ENCODE results near the gene HLA-DMA. TPM values are rescaled to one million over a fixed set of nuclear protein-coding genes. Genes with fewer than 3 reads are reported as not detected.
A peak's percentile ranks its signal among the peaks of the same experiment; 100 is the strongest.

HLA-DMA gene
- total and polyA plus RNA-seq, 2 of the 8 experiments (the other 6 are each of a cell fraction or from before 2014, with no cell fraction given), result 13.3 to 23.1 TPM

GRCh38 chr6:32976334-32977069 is 23.6 kb upstream of the HLA-DMA start:
- Histone ChIP-seq H2AK5ac (ENCODE audit: low read depth, low read length) (no peak overlapping the region), H4K5ac (ENCODE audit: insufficient read length, low read depth, low read length) (no peak overlapping the region), H3K79me1 (ENCODE audit: low read depth, low read length) (peaks cover 11% of the 10 kb centered on the region), H3K56ac (replicated peaks; ENCODE audit: insufficient read length, low read depth, low read length) (no peak overlapping the region), H3K27ac (ENCODE audit: low read depth, low read length) (no peak overlapping the region), H3K9me3 (ENCODE audit: insufficient read depth in 2 of 2, low read depth in 1 of 2, low read length in 1 of 2) (no peaks in the 10 kb centered on the region; a peak in 2 of 4 replicates), H3K4me1 (replicated peaks in 1 of 4; ENCODE audit: control insufficient read depth in 3 of 4, insufficient read depth in 4 of 4, low read length in 3 of 4) (peaks cover 0 to 11% (median 6%) of the 10 kb centered on the region in 4 experiments; a peak in 5 of 7 replicates), H4K91ac (replicated peaks; ENCODE audit: insufficient read length, low read length) (no peak overlapping the region), H2BK120ac (replicated peaks; ENCODE audit: low read depth, low read length) (no peak overlapping the region), H3K18ac (ENCODE audit: extremely low read depth, low read length) (no peak overlapping the region), H3K79me2 (ENCODE audit: control insufficient read depth in 1 of 2, insufficient read depth in 2 of 2, low read length in 2 of 2) (peaks cover 44 to 76% of the 10 kb centered on the region in 2 experiments), H4K20me1 (replicated peaks in 1 of 2; ENCODE audit: control insufficient read depth in 1 of 2, insufficient read depth in 2 of 2, low read length in 2 of 2) (peaks cover 67% of the 10 kb centered on the region in 2 experiments), H3K27me3 (replicated peaks in 1 of 4; ENCODE audit: control insufficient read depth in 3 of 4, extremely low read depth in 1 of 4, insufficient read depth in 3 of 4, low read length in 3 of 4) (no peaks in the 10 kb centered on the region), H3K4ac (replicated peaks; ENCODE audit: insufficient read length, low read depth, low read length) (no peak overlapping the region), H2BK12ac (ENCODE audit: low read depth, low read length) (no peak overlapping the region), H3K4me3 (ENCODE audit: extremely low read depth in 1 of 4, insufficient read depth in 2 of 4, low read depth in 3 of 4, low read length in 4 of 4) (no peak overlapping the region), H3K36me3 (ENCODE audit: control insufficient read depth in 2 of 4, insufficient read depth in 4 of 4, low read length in 3 of 4) (peaks cover 62 to 95% (median 79%) of the 10 kb centered on the region in 4 experiments), H2BK5ac (ENCODE audit: low read depth, low read length) (no peak overlapping the region), H3K23ac (ENCODE audit: insufficient read length) (no peak overlapping the region), H3K14ac (ENCODE audit: insufficient read length) (no peak overlapping the region), H4K8ac (ENCODE audit: extremely low read depth, insufficient read depth, low read length) (no peak overlapping the region), H3K9ac (replicated peaks in 1 of 4; ENCODE audit: extremely low read depth in 1 of 4, low read depth in 3 of 4, low read length in 3 of 4) (no peak overlapping the region), H3K4me2 (ENCODE audit: insufficient read depth in 1 of 2, low read depth in 2 of 2, low read length in 2 of 2) (peak overlapping the region in 1 of 2 experiments; percentile 28; a peak in 1 of 4 replicates), H2BK20ac (ENCODE audit: low read length) (no peak overlapping the region), H2AFZ (ENCODE audit: low read length) (no peak overlapping the region), H2BK15ac (ENCODE audit: low read length) (no peak overlapping the region), H3K23me2 (ENCODE audit: low read depth, low read length) (peaks cover 14% of the 10 kb centered on the region)
- peak; percentile 40; the same call in 1 of the 2 replicates for TF ChIP-seq POLR2AphosphoS5 (IDR thresholded peaks at IDR 0.05; ENCODE audit: low read depth, low read length)
- no peak for TF ChIP-seq NRF1 (IDR thresholded peaks at IDR 0.05; ENCODE audit: low read depth, low read length)
- no peak for TF ChIP-seq SP2 (IDR thresholded peaks at IDR 0.05; ENCODE audit: low read length)
- 95% methylated on average over 7 of the region's 7 CpGs; no CpG with 5 or more reads in 1 of the 2 experiments for WGBS, 2 experiments (ENCODE audit: extremely low coverage in 1 of 2, insufficient coverage in 1 of 2, insufficient read length in 1 of 2, insufficient replicate concordance in 2 of 2, low coverage in 1 of 2, low lambda C conversion rate in 2 of 2, missing lambda C conversion rate in 1 of 2)
- FAIRE-seq (no peak), DNase-seq (ENCODE audit: low read depth in 1 of 2, low spot score in 2 of 2) (no peak)
- ChIA-PET CTCF (ENCODE audit: partially characterized antibody) (interaction anchor here (0.6 to 14.6 kb wide), 5 partner anchors 7 to 656 kb away, joined by 3 to 110 read pairs (median 3); partner anchors contain the start of gene HLA-DMA), POLR2A (ENCODE audit: partially characterized antibody) (interaction anchor here (1.2 to 33.3 kb wide), 6 partner anchors 3 to 435 kb away, joined by 3 to 1158 read pairs (median 62); partner anchors contain the start of genes BRD2 and HLA-DMA)

Data from H1 (cell line).